GM20000 (cell line): ENCODE results near the gene UGT3A1.
"Not testable (repeated sequence)": the region's sequence is repeated elsewhere in the genome, so short reads cannot be mapped to it uniquely, and the experiment has no call there.

Source experiments
- DNase-seq: peaks from one replicate; pipeline ENCODE4 v3.0.0; 2012; ENCODE audit warnings: low spot score
- TF ChIP-seq, protein P1 (sequence below): IDR thresholded peaks from 2 replicates; pipeline ENCODE4 v1.5.1; 2012; ENCODE audit warnings: mild to moderate bottlenecking, control low read depth; ENCODE audit errors: extremely low read depth, missing control alignments

Gene UGT3A1

DNA sequence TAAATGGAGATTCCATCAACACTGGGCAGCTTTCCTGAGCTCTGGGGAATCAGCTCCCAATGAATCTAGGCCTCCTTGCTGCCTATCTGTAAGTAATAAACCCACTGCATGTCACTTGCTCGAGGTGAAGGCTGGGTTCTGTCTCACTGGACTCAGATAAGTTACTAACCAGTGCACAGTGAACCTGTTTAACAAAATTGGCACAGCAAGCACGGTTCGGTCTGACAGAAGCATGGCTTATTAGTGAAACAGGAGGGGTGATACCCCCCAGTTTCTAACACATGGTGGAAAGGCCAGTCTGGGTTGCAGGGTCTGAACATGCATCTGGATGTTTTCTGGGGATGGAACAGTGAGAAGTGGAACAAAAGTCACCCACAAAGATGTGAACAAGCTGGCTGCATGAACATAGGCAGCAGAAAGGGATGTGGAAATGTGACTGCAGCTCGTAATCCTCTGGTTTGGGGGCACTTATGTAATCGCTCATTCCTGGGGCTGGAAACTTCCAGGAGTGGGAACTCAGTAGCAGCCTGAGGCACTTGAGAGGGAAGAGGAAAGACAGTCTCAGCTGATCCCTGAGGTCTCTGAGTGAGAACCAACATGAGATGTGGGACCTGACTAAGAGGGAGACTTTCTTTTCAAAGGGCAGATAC lies 37.8 kb upstream of the UGT3A1 start:
- no peak for DNase-seq
- TF ChIP-seq, protein P1, sequence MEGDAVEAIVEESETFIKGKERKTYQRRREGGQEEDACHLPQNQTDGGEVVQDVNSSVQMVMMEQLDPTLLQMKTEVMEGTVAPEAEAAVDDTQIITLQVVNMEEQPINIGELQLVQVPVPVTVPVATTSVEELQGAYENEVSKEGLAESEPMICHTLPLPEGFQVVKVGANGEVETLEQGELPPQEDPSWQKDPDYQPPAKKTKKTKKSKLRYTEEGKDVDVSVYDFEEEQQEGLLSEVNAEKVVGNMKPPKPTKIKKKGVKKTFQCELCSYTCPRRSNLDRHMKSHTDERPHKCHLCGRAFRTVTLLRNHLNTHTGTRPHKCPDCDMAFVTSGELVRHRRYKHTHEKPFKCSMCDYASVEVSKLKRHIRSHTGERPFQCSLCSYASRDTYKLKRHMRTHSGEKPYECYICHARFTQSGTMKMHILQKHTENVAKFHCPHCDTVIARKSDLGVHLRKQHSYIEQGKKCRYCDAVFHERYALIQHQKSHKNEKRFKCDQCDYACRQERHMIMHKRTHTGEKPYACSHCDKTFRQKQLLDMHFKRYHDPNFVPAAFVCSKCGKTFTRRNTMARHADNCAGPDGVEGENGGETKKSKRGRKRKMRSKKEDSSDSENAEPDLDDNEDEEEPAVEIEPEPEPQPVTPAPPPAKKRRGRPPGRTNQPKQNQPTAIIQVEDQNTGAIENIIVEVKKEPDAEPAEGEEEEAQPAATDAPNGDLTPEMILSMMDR: no peak

DNA sequence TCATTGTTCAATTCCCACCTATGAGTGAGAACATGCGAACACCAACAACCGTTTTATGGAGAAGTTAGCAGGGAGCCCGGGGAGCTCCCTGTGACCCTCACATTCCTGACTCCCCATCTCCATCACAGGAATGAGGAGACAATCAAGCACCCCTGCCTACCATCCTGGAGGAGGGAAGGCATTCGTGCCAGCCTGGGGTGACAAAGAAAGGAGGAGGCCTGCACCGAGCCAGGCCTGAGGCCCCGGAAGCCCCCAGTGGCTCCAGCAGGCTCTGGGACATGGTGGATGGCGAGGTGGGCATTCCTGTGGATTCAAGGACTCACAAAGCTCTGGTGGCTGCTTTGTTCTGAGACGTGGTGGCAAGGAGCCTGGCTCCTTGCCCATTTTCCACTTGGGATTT lies 36.5 kb upstream of the UGT3A1 start:
- TF ChIP-seq, protein P1: no peak
- no peak for DNase-seq

DNA sequence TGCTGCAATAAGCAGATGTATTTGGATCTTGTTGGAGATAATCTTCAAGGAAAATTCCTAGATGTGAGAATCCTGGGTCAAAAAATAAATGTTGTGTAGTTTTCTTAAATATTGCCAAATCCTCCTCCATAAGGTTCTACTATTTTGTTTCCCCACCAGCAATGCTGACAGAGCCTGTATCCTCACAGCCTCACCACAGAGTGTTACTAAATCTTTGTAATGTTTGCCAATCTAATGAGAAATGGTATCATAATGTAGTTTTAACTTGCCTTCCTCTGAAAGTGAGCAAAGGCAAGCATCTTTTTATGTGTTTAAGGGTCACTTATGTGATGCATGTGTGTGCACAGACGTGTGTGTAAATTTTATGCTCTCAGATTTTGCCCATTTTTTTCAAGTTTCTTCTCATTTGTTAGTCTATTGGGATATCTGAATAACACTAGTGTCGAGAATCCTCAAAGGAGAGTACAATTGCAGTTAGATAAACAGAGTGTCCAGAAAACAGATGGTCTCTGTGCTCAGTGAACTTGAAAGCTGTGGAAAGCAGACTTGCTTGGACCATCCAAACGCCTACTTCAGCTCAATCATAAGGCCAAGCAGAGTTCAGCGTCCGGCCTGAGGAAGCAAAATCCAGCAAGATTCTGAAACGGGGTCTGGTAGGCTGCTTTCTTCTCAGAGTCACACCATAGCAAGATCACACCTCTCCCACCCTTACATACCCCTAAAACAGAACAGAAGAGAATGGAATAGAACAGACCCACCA lies 35.7 kb upstream of the UGT3A1 start:
- DNase-seq: no peak
- TF ChIP-seq, protein P1: no peak

DNA sequence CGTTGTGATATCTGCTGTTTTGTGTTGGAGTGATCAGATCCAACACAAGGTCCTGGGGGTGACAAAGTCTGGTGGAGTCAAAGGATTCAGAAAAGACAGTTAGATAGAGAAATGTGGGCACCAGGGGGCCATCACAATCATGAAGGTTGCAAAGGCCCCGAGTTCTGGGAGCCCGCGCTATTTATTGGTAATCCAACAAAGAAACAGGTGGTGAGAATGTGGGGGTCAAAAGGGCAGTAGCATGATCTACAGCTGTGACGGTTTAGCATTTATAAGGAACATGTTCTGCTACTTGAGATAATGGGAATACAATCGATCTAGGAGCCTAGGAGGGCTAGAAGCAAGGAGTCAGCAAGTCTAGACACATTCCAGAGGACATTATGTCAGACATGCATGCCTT lies 31.1 kb upstream of the UGT3A1 start:
- not testable (repeated sequence) for DNase-seq

DNA sequence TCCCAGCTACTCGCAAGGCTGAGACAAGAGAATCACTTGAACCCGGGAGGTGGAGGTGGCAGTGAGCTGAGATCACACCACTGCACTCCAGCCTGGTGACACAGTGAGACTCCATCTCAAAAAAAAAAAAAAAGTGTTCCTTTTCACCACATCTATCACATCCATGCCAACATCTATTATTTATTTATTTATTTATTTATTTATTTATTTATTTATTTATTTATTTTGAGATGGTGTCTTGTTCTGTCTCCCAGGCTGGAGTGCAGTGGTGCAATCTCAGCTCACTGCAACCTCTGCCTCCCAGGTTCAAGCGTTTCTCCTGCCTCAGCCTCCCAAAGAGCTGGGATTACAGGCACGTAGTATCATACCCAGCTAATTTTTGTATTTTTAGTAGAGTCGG lies 28.4 kb upstream of the UGT3A1 start:
- not testable (repeated sequence) for DNase-seq

DNA sequence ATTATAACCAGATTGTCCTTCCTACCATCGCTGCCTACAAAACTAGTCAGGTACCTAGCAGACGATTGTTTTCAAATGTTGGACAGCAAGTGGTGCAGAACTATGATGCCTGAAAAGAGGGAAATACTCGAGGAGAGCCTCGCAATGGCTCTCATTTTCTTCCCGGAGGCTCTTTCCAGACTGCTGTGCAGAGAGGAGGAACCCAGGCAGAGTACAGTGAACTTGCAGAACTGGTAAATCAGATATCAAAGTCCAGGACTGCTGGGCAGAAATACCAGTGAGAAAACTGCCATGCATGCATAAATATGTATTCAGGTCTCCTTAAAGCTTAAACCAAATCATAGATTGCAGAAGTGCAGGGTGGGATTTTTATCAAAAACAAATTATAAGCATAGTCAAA lies 26.4 kb upstream of the UGT3A1 start:
- DNase-seq: no peak
- TF ChIP-seq, protein P1: no peak

DNA sequence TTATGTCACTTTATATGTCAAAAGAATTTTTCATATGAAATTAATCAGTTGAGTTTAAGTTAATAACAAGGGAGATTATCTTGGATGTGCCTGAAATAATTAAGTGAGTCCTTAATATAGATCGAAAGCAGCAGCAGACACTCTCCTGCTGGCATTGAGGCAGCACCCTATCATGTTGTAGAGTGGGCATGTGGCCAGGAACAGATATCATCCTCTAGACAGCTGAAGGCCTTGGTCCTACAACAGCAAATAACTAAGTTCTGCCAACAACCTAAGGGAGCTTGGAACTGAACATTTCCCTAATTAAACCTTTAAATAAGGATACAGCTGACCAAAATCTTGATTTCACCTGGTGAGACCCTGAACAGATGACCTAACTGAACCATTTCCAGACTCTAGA lies 25.8 kb upstream of the UGT3A1 start:
- TF ChIP-seq, protein P1: no peak
- no peak for DNase-seq

DNA sequence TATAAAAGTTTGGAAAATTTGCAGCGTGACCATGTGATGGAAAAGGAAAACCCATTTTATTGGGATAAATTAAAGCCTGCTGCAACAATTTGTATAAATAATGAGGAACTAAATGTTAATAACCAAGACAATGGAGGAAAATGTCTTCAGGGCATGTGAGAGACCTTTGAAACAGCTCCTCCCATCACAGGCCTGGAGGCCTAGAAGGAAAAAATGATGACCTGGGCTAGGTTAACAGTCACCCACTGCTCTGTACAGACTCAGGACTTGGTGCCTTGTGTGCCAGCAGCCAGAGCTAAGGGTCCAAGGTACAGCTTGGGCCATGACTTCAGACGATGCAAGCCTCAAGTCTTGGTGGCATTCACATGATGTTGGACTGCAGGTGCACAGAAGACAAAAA lies 22.0 kb upstream of the UGT3A1 start:
- no peak for DNase-seq
- TF ChIP-seq, protein P1: no peak
